HG03025 (cell line): ENCODE data around the gene EIF4A3.

ENCODE experiments used
- ATAC-seq: cut with Tn5 transposase; IDR thresholded peaks from one replicate; pipeline ENCODE4 v1.9.1; 2021; ENCODE audit warnings: mild to moderate bottlenecking, moderate library complexity; ENCODE audit not compliant: unreplicated experiment, low FRiP score

EIF4A3 gene

DNA sequence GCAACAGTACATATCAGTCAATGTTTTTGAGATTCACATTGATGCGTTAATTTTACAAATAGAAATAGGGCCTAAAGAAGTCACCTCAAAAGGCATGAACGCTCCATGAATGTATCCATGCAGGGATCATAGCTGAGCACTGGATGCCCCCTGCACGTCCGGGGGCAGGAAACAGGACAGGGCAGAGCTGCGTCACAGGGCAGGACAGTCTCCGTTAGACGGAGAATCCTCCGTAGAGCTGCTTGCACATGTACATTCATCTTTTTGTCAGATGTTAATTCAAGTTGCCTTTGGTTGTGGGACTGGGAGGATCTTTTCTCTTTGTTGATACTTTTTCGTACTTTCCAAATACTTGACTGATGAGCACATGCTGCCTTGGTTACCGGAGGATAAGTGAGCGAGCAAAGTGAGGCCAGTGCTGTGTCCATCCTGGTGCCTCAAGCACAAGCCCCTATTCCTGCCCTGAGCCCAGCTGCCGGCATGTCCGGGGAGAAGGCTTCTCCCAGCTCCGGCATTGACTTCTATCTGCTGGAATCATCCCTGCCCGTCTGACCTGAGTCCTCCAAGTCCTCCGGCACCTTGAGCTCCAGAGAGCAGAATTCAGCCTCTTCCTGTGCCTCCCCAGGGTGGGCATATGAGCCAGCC is 30.5 kb downstream of the EIF4A3 start:
- no peak for ATAC-seq

DNA sequence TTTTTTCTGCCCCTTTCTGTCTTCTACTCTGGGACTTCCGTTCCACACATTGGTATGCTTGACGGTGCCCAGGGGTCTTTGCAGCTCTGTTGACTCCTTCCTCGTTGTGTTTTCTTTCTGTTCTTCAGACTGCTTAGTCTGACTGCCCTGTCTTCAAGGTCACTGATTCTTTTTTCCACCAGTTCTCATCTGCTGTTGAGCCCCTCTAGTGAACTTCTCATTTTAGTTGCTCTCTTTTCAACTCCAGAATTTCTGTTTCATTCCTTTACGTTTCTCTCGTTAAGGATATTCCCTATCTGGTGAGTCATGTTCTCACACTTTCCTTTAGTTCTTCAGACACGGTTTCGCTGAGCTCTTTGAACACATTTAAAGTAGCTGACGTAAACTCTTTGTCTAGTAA is 31.8 kb downstream of the EIF4A3 start:
- ATAC-seq = no peak

DNA sequence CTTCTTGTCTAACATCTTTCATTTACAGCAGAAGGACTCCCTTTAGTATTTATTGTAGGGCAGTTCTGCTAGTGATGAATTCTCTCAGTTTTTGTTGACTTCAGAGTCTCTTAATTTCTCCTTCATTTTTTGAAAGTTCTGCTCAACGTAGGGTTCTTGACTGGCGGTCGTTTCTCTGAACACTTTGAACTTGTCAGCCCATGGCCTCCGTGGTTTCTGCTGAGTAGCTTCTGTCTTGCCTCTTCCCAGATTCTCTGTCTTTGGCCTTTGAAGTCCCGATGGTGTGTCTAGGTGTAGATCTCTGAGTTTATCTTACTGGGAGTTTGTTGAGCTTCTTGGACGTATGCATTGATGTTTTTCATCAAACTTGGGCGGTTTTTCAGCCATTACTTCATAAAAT is 32.2 kb downstream of the EIF4A3 start:
- no peak for ATAC-seq

DNA sequence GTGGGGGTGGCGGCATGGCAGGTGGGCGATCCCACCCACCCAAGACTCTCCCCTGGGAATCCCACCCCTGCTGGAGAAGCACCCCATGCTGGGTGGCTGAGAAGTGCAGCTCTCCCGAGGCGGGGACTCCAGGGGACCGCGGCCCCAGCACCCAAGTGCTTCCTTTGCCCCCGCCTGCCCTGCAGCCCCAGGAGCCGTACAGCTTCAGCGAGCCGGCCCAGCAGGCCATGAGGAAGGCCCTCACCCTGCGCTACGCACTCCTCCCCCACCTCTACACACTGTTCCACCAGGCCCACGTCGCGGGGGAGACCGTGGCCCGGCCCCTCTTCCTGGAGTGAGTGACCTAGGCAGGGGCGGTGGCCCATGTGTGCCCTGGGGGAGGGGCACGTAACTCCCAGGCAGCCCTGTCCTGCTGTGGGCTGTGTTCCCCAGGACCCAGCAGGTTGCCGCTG is 33.9 kb downstream of the EIF4A3 start:
- ATAC-seq = no peak

DNA sequence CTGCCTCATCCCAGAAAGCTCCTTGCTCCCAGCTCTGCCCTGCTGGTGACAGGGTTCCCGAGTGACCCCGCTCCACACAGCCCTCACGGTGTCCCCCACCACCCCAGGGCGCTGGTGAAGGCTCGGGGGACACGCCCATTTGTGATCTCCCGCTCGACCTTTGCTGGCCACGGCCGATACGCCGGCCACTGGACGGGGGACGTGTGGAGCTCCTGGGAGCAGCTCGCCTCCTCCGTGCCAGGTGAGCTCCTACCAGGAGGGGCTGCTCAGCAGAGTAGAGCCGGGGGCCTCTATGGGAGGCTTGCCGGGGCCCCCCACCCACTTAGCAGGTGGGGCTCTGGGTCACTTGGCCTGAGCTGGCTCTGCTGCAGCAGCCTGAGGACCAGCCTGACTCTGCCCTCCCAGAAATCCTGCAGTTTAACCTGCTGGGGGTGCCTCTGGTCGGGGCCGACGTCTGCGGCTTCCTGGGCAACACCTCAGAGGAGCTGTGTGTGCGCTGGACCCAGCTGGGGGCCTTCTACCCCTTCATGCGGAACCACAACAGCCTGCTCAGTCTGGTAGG is 34.4 kb downstream of the EIF4A3 start:
- ATAC-seq = no peak

DNA sequence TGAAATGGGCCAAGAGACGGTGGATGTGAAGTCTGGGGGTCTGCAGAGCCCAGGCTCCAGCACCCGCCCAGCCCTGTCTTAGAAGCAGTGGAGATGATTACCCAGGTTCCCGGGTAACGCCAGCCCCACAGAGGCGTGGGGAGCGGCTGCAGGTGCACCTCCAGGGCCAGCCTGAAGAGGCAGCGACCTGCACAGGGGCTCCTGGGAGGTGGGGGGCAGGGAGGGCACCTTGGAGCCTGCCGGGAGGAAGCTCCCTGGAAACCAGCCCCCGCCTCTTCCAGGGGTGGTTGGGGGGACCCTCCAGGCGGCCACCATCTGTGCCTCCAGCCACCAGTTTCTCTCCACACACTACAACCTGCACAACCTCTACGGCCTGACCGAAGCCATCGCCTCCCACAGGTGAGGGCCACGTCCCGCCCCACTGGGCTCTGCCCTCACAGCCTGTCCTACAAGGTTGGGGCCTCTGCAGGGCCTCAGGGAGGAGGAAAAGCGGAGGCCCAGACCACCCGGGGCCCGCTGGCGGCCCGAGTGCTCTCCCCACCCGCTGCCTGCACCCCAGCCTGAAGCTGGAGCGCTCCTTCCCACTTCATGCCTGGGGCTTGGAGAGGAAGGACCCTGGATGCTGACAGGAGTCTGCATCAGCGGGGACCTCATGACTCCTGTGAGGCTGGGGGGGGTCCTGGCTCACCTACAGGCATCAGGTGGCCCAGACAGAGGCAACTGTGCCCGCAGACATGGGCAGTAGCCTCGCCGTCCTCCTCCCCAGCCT is 35.0 kb downstream of the EIF4A3 start:
- no peak for ATAC-seq

DNA sequence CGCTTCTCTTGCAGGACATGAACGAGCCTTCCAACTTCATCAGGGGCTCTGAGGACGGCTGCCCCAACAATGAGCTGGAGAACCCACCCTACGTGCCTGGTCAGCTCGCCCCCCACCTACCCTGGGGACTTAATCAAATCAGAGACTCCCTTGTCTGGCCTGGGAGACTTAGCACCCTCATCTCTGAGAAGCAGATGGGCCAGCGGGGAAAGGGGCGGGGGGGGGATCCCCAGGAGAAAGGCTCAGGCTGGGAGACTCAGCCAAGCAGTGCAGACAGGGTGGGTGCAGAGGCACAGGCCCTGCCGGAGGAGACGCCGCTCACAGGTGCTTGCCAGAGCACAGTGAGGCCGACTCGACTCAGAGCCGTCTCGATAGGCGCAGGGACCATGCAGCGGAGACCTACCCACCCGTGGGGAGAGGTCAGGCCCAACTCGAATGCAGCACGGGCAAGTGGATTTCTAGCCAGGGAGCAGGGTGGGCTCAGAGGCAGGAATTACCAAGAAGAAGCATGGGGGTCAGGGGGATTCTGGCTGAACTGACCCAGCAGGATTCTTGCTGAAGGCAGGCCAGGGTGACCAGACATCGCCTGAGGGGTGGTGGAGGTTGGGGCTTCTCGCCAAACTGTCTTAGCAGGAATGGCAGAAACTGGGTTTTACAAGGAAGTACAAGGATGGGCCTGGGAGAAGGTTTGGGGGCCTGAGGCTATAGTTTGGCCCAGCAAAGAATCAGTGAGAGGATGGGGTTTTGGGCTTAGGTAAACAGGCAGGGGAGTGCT is 35.8 kb downstream of the EIF4A3 start:
- ATAC-seq = no peak

DNA sequence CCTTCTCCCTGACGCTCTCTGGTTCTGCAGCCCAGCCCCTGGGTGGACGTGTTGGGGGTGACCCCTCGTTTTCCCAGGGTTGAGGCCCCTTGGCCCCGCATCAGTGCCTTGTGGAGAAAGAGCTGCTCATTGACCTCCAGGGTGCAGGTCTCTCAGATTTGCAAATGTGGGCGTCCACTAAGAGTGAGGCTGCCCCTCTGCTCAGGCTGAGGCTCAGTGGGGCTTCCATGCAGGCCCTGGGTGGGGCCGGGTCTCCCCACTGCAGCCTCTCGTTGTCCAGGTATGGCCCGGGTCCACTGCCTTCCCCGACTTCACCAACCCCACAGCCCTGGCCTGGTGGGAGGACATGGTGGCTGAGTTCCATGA is 36.5 kb downstream of the EIF4A3 start:
- no peak for ATAC-seq

DNA sequence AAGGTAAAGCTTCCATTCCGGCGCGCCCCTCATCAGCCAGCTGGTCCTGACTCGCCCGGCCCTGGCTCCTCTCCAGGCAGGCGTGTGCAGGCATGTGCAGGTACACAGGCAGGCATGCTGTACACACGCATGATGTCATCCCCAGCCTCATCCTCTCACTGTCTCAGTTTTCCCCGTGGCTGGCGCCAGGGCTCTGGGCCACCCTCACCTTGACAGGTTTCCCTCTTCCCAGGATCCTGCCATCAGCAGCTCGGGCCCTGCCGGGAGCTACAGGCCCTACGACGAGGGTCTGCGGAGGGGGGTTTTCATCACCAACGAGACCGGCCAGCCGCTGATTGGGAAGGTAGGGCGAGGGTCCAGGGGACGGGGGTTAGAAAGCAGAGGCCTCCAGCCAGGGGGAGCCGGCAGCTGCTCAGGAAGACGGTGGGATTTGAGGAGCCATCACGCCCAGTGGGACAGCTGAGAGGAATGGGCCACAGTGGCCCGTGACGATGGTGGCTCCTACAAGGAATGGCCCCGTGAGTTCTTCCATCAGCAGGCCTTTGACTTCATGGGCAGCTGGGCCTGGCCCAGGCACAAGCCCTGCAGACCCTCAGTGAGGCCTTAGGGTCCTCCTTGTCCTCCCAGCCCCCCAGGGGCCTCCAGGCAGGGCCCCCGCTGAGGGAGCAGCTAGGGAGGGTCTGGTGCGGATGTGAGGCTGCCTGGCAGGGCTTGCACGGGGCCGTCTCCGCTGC is 37.0 kb downstream of the EIF4A3 start:
- no peak for ATAC-seq

DNA sequence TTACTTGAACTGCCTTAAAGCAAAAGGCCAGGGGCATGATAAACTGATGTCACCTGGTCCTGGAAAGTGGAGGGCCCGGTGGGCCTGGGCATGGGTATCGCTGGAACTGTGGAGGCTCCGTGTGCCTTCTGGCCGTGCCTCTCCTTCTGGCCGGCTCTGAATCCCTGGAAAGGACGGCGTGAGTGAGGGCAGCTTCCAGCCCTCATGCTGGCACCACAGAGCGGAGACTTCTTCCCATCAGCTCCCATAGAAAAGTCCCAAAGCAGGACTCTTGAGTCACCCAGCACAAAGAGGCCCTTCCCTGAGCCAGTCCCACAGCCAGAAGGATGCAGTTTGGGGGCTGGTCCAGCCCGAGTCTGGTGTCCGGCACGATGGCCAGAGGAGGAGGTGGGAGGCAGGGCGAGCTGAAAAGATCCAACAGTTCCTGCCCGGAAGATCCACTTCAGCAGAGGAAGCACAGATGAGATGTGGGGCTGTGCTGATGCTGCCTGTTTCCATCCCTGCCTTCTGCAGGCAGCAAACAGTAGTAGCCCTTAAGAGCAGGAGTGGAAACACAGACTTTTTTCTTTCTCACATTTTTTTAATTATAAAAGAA is 37.8 kb downstream of the EIF4A3 start:
- no peak for ATAC-seq

DNA sequence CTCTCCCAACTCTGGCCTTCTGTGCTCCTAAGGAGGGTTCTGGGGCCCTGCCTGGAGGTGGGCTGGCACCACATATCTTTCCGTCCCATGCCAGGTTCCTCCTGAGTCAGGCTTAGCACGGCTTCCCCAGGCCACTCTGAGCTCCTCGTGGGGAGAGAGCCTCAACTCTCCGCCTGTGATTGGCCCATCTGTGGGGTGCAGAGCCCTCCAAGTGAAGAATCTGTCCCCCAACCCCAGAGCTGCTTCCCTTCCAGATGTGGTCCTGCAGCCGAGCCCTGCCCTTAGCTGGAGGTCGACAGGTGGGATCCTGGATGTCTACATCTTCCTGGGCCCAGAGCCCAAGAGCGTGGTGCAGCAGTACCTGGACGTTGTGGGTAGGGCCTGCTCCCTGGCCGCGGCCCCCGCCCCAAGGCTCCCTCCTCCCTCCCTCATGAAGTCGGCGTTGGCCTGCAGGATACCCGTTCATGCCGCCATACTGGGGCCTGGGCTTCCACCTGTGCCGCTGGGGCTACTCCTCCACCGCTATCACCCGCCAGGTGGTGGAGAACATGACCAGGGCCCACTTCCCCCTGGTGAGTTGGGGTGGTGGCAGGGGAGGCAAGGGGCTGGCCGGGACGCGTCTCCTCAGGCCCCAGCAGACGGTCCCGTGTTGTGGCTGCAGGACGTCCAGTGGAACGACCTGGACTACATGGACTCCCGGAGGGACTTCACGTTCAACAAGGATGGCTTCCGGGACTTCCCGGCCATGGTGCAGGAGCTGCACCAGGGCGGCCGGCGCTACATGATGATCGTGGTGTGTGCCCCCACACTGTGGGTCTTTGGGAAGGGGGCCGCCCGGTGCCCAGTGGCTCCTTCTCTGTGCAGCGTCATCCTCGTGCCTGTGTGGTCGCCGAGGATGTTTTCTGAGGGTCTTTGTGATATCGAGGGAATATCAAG is 38.6 kb downstream of the EIF4A3 start:
- no peak for ATAC-seq

DNA sequence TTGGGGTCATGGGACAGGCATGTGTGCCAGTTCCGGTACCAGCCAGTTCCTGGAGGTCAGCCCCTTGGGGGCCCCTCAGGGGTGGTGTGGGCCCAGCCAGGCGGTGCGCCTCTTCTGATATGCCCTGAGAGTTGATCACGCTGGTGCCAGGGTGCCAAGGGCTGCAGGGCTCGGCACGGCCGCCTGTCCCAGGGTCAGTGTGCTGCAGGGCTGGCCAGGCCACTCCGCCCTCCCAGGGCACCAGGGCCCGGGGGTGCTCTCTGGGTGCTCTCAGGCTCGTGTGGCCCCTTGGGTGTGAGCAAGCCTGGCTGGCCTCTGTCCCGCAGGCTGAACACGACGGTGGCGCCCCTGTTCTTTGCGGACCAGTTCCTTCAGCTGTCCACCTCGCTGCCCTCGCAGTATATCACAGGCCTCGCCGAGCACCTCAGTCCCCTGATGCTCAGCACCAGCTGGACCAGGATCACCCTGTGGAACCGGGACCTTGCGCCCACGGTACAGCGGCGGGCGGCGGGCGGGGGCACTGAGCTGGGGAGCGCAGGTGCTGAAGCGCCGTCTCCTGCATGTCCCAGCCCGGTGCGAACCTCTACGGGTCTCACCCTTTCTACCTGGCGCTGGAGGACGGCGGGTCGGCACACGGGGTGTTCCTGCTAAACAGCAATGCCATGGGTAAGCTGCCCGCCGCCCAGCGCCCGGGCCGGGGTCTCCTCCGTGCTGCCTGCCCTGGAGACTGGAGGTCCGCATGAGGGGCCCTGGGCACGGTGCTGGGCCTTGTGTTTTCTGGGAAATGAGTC is 39.5 kb downstream of the EIF4A3 start:
- no peak for ATAC-seq

DNA sequence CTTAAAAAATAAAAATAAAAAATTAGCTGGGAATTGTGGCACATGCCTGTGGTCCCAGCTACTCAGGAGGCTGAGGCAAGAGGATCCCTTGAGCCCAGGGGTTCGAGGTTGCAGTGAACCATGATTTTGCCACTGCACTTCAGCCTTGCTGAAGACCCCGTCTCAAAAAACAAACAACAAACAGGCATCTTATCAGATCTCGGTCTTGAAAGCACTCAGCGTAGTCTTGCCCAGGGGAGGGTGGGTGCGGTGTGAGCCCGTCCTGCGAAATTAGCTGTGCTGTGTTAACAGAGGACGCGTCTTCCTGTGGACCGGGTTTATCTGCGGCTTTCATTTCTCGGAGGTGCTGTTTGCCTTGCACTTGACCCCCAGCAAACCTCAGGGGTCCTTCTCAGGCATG is 40.2 kb downstream of the EIF4A3 start:
- ATAC-seq = no peak

DNA sequence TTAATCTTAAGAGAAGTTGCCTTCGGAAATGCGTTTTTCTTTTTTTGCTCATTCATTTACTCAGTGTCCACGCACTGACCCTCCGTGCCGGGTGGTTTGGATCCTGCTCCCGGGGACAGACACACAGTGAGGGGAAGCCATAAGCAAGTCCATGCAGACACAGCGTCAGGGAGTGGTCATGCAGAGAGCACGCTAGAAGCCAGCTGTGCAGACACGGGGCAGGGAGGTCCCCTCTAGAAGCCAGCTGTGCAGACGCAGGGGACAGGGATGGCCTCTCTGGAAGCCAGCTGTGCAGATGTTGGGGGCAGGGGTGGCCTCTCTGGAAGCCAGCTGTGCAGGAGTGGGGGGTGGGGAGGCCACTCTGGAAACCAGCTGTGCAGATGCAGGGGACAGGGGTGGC is 40.8 kb downstream of the EIF4A3 start:
- ATAC-seq = no peak

DNA sequence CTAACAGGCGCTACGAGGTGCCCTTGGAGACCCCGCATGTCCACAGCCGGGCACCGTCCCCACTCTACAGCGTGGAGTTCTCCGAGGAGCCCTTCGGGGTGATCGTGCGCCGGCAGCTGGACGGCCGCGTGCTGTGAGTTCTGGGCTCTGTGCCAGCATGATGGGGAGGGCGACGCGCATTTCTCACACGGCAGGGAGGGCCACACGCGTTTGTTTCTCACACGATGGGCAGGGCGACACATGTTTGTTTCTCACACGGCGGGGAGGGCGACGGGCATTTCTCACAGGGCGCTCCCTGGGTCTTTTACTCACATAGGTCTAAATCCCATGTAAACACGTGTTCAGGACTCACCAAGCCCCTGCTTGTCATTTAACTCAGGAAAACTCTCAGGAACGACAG is 41.2 kb downstream of the EIF4A3 start:
- no peak for ATAC-seq

DNA sequence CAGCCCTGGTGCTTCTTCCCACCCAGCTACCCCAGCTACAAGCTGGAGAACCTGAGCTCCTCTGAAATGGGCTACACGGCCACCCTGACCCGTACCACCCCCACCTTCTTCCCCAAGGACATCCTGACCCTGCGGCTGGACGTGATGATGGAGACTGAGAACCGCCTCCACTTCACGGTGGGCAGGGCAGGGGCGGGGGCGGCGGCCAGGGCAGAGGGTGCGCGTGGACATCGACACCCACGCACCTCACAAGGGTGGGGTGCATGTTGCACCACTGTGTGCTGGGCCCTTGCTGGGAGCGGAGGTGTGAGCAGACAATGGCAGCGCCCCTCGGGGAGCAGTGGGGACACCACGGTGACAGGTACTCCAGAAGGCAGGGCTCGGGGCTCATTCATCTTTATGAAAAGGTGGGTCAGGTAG is 42.0 kb downstream of the EIF4A3 start:
- no peak for ATAC-seq

DNA sequence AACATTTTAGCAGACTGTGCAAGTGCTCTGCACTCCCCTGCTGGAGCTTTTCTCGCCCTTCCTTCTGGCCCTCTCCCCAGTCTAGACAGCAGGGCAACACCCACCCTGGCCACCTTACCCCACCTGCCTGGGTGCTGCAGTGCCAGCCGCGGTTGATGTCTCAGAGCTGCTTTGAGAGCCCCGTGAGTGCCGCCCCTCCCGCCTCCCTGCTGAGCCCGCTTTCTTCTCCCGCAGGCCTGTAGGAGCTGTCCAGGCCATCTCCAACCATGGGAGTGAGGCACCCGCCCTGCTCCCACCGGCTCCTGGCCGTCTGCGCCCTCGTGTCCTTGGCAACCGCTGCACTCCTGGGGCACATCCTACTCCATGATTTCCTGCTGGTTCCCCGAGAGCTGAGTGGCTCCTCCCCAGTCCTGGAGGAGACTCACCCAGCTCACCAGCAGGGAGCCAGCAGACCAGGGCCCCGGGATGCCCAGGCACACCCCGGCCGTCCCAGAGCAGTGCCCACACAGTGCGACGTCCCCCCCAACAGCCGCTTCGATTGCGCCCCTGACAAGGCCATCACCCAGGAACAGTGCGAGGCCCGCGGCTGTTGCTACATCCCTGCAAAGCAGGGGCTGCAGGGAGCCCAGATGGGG is 42.5 kb downstream of the EIF4A3 start:
- ATAC-seq = no peak
